Measurements from ENCODE around the gene DIAPH3.

Gene DIAPH3

GRCh38 chr13:59970847-59971246 is 192.9 kb downstream of the DIAPH3 start:
- no peaks in the 10 kb centered on the region for H3K27me3 ChIP-seq (ENCODE audit: control insufficient read depth, insufficient read depth, low read length, poor library complexity, severe bottlenecking)
- H3K9me3 ChIP-seq (ENCODE audit: control insufficient read depth, low read length): no peaks in the 10 kb centered on the region
- no peaks in the 10 kb centered on the region for H3K4me1 ChIP-seq (ENCODE audit: control insufficient read depth, insufficient read depth, low read length)
- 89 to 90% methylated on average over 3 of the region's 3 CpGs for WGBS, 2 experiments
- no peaks in the 10 kb centered on the region for H3K36me3 ChIP-seq (ENCODE audit: control insufficient read depth, insufficient read depth, low read length)
- no peak overlapping the region for H3K4me3 ChIP-seq (ENCODE audit: insufficient read depth, low read depth, low read length)
- H3K27ac ChIP-seq (ENCODE audit: insufficient read depth, low read depth, low read length, poor library complexity, severe bottlenecking): no peak overlapping the region

- H3K27me3 ChIP-seq (ENCODE audit: control insufficient read depth, insufficient read depth, low read length, poor library complexity, severe bottlenecking): no peaks in the 10 kb centered on the region
- no peaks in the 10 kb centered on the region for H3K9me3 ChIP-seq (ENCODE audit: control insufficient read depth, low read length)
- no peak overlapping the region for H3K4me3 ChIP-seq (ENCODE audit: insufficient read depth, low read depth, low read length)
- 90 to 93% methylated on average over 1 of the region's 2 CpGs for WGBS, 2 experiments
- H3K4me1 ChIP-seq (ENCODE audit: control insufficient read depth, insufficient read depth, low read length): no peaks in the 10 kb centered on the region
- H3K36me3 ChIP-seq (ENCODE audit: control insufficient read depth, insufficient read depth, low read length): no peaks in the 10 kb centered on the region
- no peak overlapping the region for H3K27ac ChIP-seq (ENCODE audit: insufficient read depth, low read depth, low read length, poor library complexity, severe bottlenecking)
Measured at GRCh38 chr13:59963827-59964226, 199.9 kb downstream of the DIAPH3 start.

- H3K9me3 ChIP-seq (ENCODE audit: control insufficient read depth, low read length): no peaks in the 10 kb centered on the region
- no peaks in the 10 kb centered on the region for H3K27me3 ChIP-seq (ENCODE audit: control insufficient read depth, insufficient read depth, low read length, poor library complexity, severe bottlenecking)
- H3K4me1 ChIP-seq (ENCODE audit: control insufficient read depth, insufficient read depth, low read length): no peaks in the 10 kb centered on the region
- no peak overlapping the region for H3K4me3 ChIP-seq (ENCODE audit: insufficient read depth, low read depth, low read length)
- no peak overlapping the region for H3K27ac ChIP-seq (ENCODE audit: insufficient read depth, low read depth, low read length, poor library complexity, severe bottlenecking)
- H3K36me3 ChIP-seq (ENCODE audit: control insufficient read depth, insufficient read depth, low read length): no peaks in the 10 kb centered on the region
Measured at GRCh38 chr13:59963383-59963782, 200.3 kb downstream of the DIAPH3 start.

- 78 to 82% methylated on average over 4 of the region's 4 CpGs for WGBS, 2 experiments
- H3K27ac ChIP-seq (ENCODE audit: insufficient read depth, low read depth, low read length, poor library complexity, severe bottlenecking): no peak overlapping the region
Measured at GRCh38 chr13:59962343-59962742, 201.4 kb downstream of the DIAPH3 start.

GRCh38 chr13:59960683-59961082 is 203.0 kb downstream of the DIAPH3 start:
- Histone ChIP-seq H3K27ac (ENCODE audit: insufficient read depth, low read depth, low read length, poor library complexity, severe bottlenecking) (no peak overlapping the region), H3K4me1 (ENCODE audit: control insufficient read depth, insufficient read depth, low read length) (no peaks in the 10 kb centered on the region), H3K27me3 (ENCODE audit: control insufficient read depth, insufficient read depth, low read length, poor library complexity, severe bottlenecking) (no peaks in the 10 kb centered on the region), H3K4me3 (ENCODE audit: insufficient read depth, low read depth, low read length) (no peak overlapping the region), H3K9me3 (ENCODE audit: control insufficient read depth, low read length) (no peaks in the 10 kb centered on the region), H3K36me3 (ENCODE audit: control insufficient read depth, insufficient read depth, low read length) (no peaks in the 10 kb centered on the region)
- WGBS, 2 experiments: 80% methylated on average over 1 of the region's 2 CpGs; no CpG with 5 or more reads in 1 of the 2 experiments

More at GRCh38 chr13:59962343-59962742, 201.4 kb downstream of the DIAPH3 start:
- no peaks in the 10 kb centered on the region for H3K27me3 ChIP-seq (ENCODE audit: control insufficient read depth, insufficient read depth, low read length, poor library complexity, severe bottlenecking)
- H3K4me3 ChIP-seq (ENCODE audit: insufficient read depth, low read depth, low read length): no peak overlapping the region
- no peaks in the 10 kb centered on the region for H3K4me1 ChIP-seq (ENCODE audit: control insufficient read depth, insufficient read depth, low read length)
- no peaks in the 10 kb centered on the region for H3K9me3 ChIP-seq (ENCODE audit: control insufficient read depth, low read length)
- H3K36me3 ChIP-seq (ENCODE audit: control insufficient read depth, insufficient read depth, low read length): no peaks in the 10 kb centered on the region

- no peak overlapping the region for H3K4me3 ChIP-seq (ENCODE audit: insufficient read depth, low read depth, low read length)
Measured at GRCh38 chr13:59957438-59957837, 206.3 kb downstream of the DIAPH3 start.

GRCh38 chr13:59954601-59955000 is 209.1 kb downstream of the DIAPH3 start:
- no peaks in the 10 kb centered on the region for H3K27me3 ChIP-seq (ENCODE audit: control insufficient read depth, insufficient read depth, low read length, poor library complexity, severe bottlenecking)
- no peak overlapping the region for H3K4me3 ChIP-seq (ENCODE audit: insufficient read depth, low read depth, low read length)
- H3K36me3 ChIP-seq (ENCODE audit: control insufficient read depth, insufficient read depth, low read length): no peaks in the 10 kb centered on the region
- H3K9me3 ChIP-seq (ENCODE audit: control insufficient read depth, low read length): no peaks in the 10 kb centered on the region
- H3K4me1 ChIP-seq (ENCODE audit: control insufficient read depth, insufficient read depth, low read length): no peaks in the 10 kb centered on the region
- no peak overlapping the region for H3K27ac ChIP-seq (ENCODE audit: insufficient read depth, low read depth, low read length, poor library complexity, severe bottlenecking)

More at GRCh38 chr13:59957438-59957837, 206.3 kb downstream of the DIAPH3 start:
- Histone ChIP-seq H3K4me1 (ENCODE audit: control insufficient read depth, insufficient read depth, low read length) (no peaks in the 10 kb centered on the region), H3K36me3 (ENCODE audit: control insufficient read depth, insufficient read depth, low read length) (no peaks in the 10 kb centered on the region), H3K27ac (ENCODE audit: insufficient read depth, low read depth, low read length, poor library complexity, severe bottlenecking) (no peak overlapping the region), H3K27me3 (ENCODE audit: control insufficient read depth, insufficient read depth, low read length, poor library complexity, severe bottlenecking) (no peaks in the 10 kb centered on the region), H3K9me3 (ENCODE audit: control insufficient read depth, low read length) (no peaks in the 10 kb centered on the region)
- WGBS, 2 experiments: 90 to 94% methylated on average over 2 of the region's 2 CpGs

- no peak overlapping the region for H3K27ac ChIP-seq (ENCODE audit: insufficient read depth, low read depth, low read length, poor library complexity, severe bottlenecking)
- H3K4me3 ChIP-seq (ENCODE audit: insufficient read depth, low read depth, low read length): no peak overlapping the region
- H3K4me1 ChIP-seq (ENCODE audit: control insufficient read depth, insufficient read depth, low read length): no peaks in the 10 kb centered on the region
- H3K36me3 ChIP-seq (ENCODE audit: control insufficient read depth, insufficient read depth, low read length): no peaks in the 10 kb centered on the region
- H3K9me3 ChIP-seq (ENCODE audit: control insufficient read depth, low read length): no peaks in the 10 kb centered on the region
- no peaks in the 10 kb centered on the region for H3K27me3 ChIP-seq (ENCODE audit: control insufficient read depth, insufficient read depth, low read length, poor library complexity, severe bottlenecking)
- 75 to 91% methylated on average over 2 of the region's 2 CpGs for WGBS, 2 experiments
Measured at GRCh38 chr13:59951011-59951410, 212.7 kb downstream of the DIAPH3 start.

GRCh38 chr13:59950266-59950665 is 213.5 kb downstream of the DIAPH3 start:
- 90% methylated on average over 2 of the region's 2 CpGs for WGBS, 2 experiments
- H3K9me3 ChIP-seq (ENCODE audit: control insufficient read depth, low read length): no peaks in the 10 kb centered on the region
- H3K36me3 ChIP-seq (ENCODE audit: control insufficient read depth, insufficient read depth, low read length): no peaks in the 10 kb centered on the region
- H3K27ac ChIP-seq (ENCODE audit: insufficient read depth, low read depth, low read length, poor library complexity, severe bottlenecking): no peak overlapping the region
- H3K4me1 ChIP-seq (ENCODE audit: control insufficient read depth, insufficient read depth, low read length): no peaks in the 10 kb centered on the region
- no peaks in the 10 kb centered on the region for H3K27me3 ChIP-seq (ENCODE audit: control insufficient read depth, insufficient read depth, low read length, poor library complexity, severe bottlenecking)
- H3K4me3 ChIP-seq (ENCODE audit: insufficient read depth, low read depth, low read length): no peak overlapping the region

- no peak overlapping the region for H3K4me3 ChIP-seq (ENCODE audit: insufficient read depth, low read depth, low read length)
- H3K36me3 ChIP-seq (ENCODE audit: control insufficient read depth, insufficient read depth, low read length): no peaks in the 10 kb centered on the region
- H3K4me1 ChIP-seq (ENCODE audit: control insufficient read depth, insufficient read depth, low read length): no peaks in the 10 kb centered on the region
- no peak overlapping the region for H3K27ac ChIP-seq (ENCODE audit: insufficient read depth, low read depth, low read length, poor library complexity, severe bottlenecking)
- H3K27me3 ChIP-seq (ENCODE audit: control insufficient read depth, insufficient read depth, low read length, poor library complexity, severe bottlenecking): no peaks in the 10 kb centered on the region
- no peaks in the 10 kb centered on the region for H3K9me3 ChIP-seq (ENCODE audit: control insufficient read depth, low read length)
Measured at GRCh38 chr13:59948686-59949085, 215.0 kb downstream of the DIAPH3 start.

- H3K36me3 ChIP-seq (ENCODE audit: control insufficient read depth, insufficient read depth, low read length): no peaks in the 10 kb centered on the region
- H3K4me3 ChIP-seq (ENCODE audit: insufficient read depth, low read depth, low read length): no peak overlapping the region
- 93 to 98% methylated on average over 4 of the region's 4 CpGs for WGBS, 2 experiments
- no peaks in the 10 kb centered on the region for H3K4me1 ChIP-seq (ENCODE audit: control insufficient read depth, insufficient read depth, low read length)
- no peaks in the 10 kb centered on the region for H3K9me3 ChIP-seq (ENCODE audit: control insufficient read depth, low read length)
- no peak overlapping the region for H3K27ac ChIP-seq (ENCODE audit: insufficient read depth, low read depth, low read length, poor library complexity, severe bottlenecking)
- H3K27me3 ChIP-seq (ENCODE audit: control insufficient read depth, insufficient read depth, low read length, poor library complexity, severe bottlenecking): no peaks in the 10 kb centered on the region
Measured at GRCh38 chr13:59946944-59947343, 216.8 kb downstream of the DIAPH3 start.

Measured in ectodermal cell (in vitro differentiated cells).